Liver (tissue), 9 donors: ENCODE data around the gene KRTAP1-4. TPM values are rescaled to one million over a fixed set of nuclear protein-coding genes. Genes with fewer than 3 reads are reported as not detected.

Experiments
- DNase-seq: peaks from one replicate; pipeline ENCODE4 v3.0.0-alpha.2; 2017; ENCODE audit warnings: low spot score
- H3K27ac ChIP-seq, 2 donors: one replicate each; pipeline ENCODE4 v1.7.0; 2013; ENCODE audit warnings: inconsistent platforms in 2 of 2, low read length in 2 of 2, control low read depth in 1 of 2, low read depth in 1 of 2, mild to moderate bottlenecking in 1 of 2
- H3K27me3 ChIP-seq, 4 donors: one replicate each; pipeline versions ENCODE4 v1.6.1 to v1.7.0; 2013; ENCODE audit warnings: low read length in 3 of 4, inconsistent platforms in 1 of 4, mild to moderate bottlenecking in 1 of 4, moderate library complexity in 1 of 4; ENCODE audit not compliant: control insufficient read depth in 4 of 4, insufficient read depth in 4 of 4
- H3K36me3 ChIP-seq, 4 donors: one replicate each; pipeline versions ENCODE4 v1.6.1 to v1.7.0; 2013; ENCODE audit warnings: low read length in 3 of 4, mild to moderate bottlenecking in 3 of 4, low read depth in 1 of 4, moderate library complexity in 1 of 4; ENCODE audit not compliant: control insufficient read depth in 4 of 4, insufficient read depth in 3 of 4
- H3K4me1 ChIP-seq, 4 donors: one replicate each; pipeline versions ENCODE4 v1.6.1 to v1.7.0; 2013; ENCODE audit warnings: low read length in 3 of 4, mild to moderate bottlenecking in 3 of 4, moderate library complexity in 1 of 4; ENCODE audit not compliant: control insufficient read depth in 4 of 4, insufficient read depth in 4 of 4
- H3K4me3 ChIP-seq, 3 donors: one replicate each; pipeline versions ENCODE4 v1.6.1 to v1.7.0; 2013; ENCODE audit warnings: low read length in 3 of 3, control low read depth in 1 of 3, low read depth in 1 of 3, mild to moderate bottlenecking in 1 of 3
- H3K9ac ChIP-seq, 2 donors: one replicate each; pipeline ENCODE4 v1.7.0; 2013; ENCODE audit warnings: low read length in 2 of 2, mild to moderate bottlenecking in 2 of 2, moderate library complexity in 2 of 2, control low read depth in 1 of 2, low read depth in 1 of 2
- H3K9me3 ChIP-seq, 4 donors: one replicate each; pipeline versions ENCODE4 v1.6.1 to v1.7.0; 2013; ENCODE audit warnings: low read length in 3 of 4; ENCODE audit not compliant: control insufficient read depth in 4 of 4
- ATF3 ChIP-seq: IDR thresholded peaks from 2 replicates; pipeline ENCODE4 v1.6.1; 2016; ENCODE audit warnings: antibody characterized with exemption
- CTCF ChIP-seq: fragments of 150-350 bp; IDR thresholded peaks from 2 replicates; pipeline ENCODE4 v1.5.1; 2017; ENCODE audit warnings: improper control_type of control experiment, low read depth, low read length; ENCODE audit not compliant: missing input control
- FOXA1 ChIP-seq: IDR thresholded peaks from 2 replicates; pipeline ENCODE4 v1.6.1; 2016; ENCODE audit warnings: antibody characterized with exemption
- GABPA ChIP-seq, 2 donors: IDR thresholded peaks in 1 of 2; conservative IDR thresholded peaks in 1 of 2; 2 replicates each; pipeline ENCODE4 v1.6.1; 2016; ENCODE audit warnings: antibody characterized with exemption in 2 of 2, mild to moderate bottlenecking in 1 of 2, moderate library complexity in 1 of 2
- JUND ChIP-seq, 2 donors: IDR thresholded peaks; 2 replicates each; pipeline ENCODE4 v1.6.1; 2016; ENCODE audit warnings: antibody characterized with exemption in 2 of 2
- MAX ChIP-seq: IDR thresholded peaks from 2 replicates; pipeline ENCODE4 v1.6.1; 2016; ENCODE audit warnings: antibody characterized with exemption
- NR2F2 ChIP-seq: IDR thresholded peaks from 2 replicates; pipeline ENCODE4 v1.6.1; 2016; ENCODE audit warnings: antibody characterized with exemption
- TAF1 ChIP-seq: conservative IDR thresholded peaks from 2 replicates; pipeline ENCODE4 v1.6.1; 2016; ENCODE audit warnings: antibody characterized with exemption, mild to moderate bottlenecking
- ZBTB33 ChIP-seq: IDR thresholded peaks from 2 replicates; pipeline ENCODE4 v1.6.1; 2016; ENCODE audit warnings: antibody characterized with exemption
- WGBS: extraction: QIAGEN DNeasy Blood & Tissue Kit; methylation state at CpG from one replicate; pipeline ENCODE4 v1.1.7; 2013; 5-methylcytosine and 5-hydroxymethylcytosine counted together
- polyA plus RNA-seq, 2 donors: library from polyadenylated mRNA; stranded (reverse) in 1 of 2; unstranded in 1 of 2; fragments of 200-250 nt in 1 of 2; fragments of >200 nt in 1 of 2; fragmentation: Nextera tagmentation in 1 of 2; extraction: Ambion mirVana in 1 of 2; gene quantifications; one replicate each; pipeline versions ENCODE4 v1.2.1 to v1.2.3, GENCODE V29; 2013 to 2015
- total RNA-seq, 2 donors: library from RNA; depleted of rRNA; stranded (reverse); fragments of >200 nt; gene quantifications; one replicate each; pipeline ENCODE4 v1.2.3, GENCODE V29; 2014
- donor health status: healthy.
- donor health status: healthy.
- donor health status: healthy.
- donor health status: healthy.
- donor health status: healthy.

The KRTAP1-4 gene
- total and polyA plus RNA-seq, 4 donors = not detected

- TF ChIP-seq GABPA (IDR thresholded peaks at IDR 0.05 in 1 of 2, conservative IDR thresholded peaks at IDR 0.05 in 1 of 2) = no peak
- TF ChIP-seq NR2F2 = no peak
- no peak for TF ChIP-seq TAF1
- no peak for TF ChIP-seq FOXA1
- no peak for TF ChIP-seq JUND (IDR thresholded peaks at IDR 0.05)
- TF ChIP-seq MAX = no peak
These were observed 13.3 kb downstream of the KRTAP1-4 start (continued) for GRCh38 chr17:41016578-41017215.

- WGBS = 74% methylated on average over 7 of the region's 7 CpGs
These were observed 14.5 kb downstream of the KRTAP1-4 start for GRCh38 chr17:41015454-41015853.

More at GRCh38 chr17:41015454-41015853, 14.5 kb downstream of the KRTAP1-4 start:
- H3K27me3 ChIP-seq = peaks cover 0 to 4% (median 0%) of the 10 kb centered on the region in 4 donors
- no peak for TF ChIP-seq ZBTB33
- TF ChIP-seq TAF1 = no peak
- TF ChIP-seq NR2F2 = no peak
- no peak for TF ChIP-seq ATF3
- TF ChIP-seq CTCF = no peak
- no peaks in the 10 kb centered on the region for H3K36me3 ChIP-seq
- no peaks in the 10 kb centered on the region for H3K9me3 ChIP-seq
- H3K4me1 ChIP-seq = no peaks in the 10 kb centered on the region
- no peak overlapping the region for H3K27ac ChIP-seq
- H3K4me3 ChIP-seq = no peak overlapping the region
- H3K9ac ChIP-seq = no peak overlapping the region
- DNase-seq = no peak
